Kidney glomerular epithelial cell (primary cell): ENCODE measurements around the gene JPH2.
A peak's percentile ranks its signal among the peaks of the same experiment; 100 is the strongest.

Source experiments
- DNase-seq: peaks from one replicate; lab custom pipeline; 2025; lab: John Stamatoyannopoulos, UW

The JPH2 gene

DNA sequence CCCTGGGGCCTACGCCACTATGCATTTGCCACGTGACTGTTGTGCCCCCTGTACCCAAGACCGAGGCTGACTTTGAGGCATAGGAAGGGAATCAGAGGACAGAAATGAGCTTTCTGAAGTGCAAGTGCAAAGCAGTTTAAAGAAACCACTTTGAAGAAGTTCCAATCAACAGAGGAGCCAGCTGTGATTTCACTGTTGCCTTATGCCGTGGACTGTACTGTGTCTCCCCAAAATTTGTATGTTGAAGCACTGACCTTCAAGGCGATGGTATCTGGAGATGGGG is 111.1 kb downstream of the JPH2 start:
- DNase-seq: no peak

DNA sequence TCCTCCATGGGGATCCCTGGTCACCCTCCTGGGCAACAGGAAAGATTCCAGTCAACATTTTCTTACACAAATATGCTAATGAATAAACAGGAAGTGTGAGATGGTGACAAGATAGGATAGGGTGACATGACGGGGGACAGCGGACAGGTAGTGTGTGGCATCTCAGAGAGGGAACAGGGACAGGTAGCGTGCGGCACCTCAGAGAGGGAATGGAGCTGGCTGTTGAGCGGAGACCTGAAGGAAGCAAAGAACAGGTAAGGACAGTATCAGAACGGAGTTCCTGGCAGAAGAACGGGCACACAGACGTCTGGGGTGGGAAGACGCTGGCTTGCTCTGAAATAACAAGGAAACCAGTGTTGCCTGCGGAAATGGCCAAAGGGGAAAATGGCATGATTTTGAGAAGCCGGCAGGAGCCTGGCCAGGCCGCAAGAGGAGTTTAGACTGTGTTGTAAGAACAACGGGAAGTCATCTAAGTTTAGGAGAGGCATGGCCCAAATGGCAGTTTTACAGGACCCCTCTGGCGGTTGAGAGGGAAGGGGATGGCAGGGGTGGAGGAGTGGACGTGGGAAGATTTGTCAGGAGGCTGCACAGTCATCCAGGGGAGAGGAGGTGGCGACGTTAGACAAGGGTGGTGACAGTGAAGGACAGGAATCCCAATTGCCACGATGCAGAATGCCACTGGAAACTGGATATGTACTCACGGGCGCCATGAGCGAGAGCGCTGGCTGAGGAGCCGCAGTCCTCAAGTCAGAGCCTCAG is 111.6 kb downstream of the JPH2 start:
- DNase-seq: no peak

DNA sequence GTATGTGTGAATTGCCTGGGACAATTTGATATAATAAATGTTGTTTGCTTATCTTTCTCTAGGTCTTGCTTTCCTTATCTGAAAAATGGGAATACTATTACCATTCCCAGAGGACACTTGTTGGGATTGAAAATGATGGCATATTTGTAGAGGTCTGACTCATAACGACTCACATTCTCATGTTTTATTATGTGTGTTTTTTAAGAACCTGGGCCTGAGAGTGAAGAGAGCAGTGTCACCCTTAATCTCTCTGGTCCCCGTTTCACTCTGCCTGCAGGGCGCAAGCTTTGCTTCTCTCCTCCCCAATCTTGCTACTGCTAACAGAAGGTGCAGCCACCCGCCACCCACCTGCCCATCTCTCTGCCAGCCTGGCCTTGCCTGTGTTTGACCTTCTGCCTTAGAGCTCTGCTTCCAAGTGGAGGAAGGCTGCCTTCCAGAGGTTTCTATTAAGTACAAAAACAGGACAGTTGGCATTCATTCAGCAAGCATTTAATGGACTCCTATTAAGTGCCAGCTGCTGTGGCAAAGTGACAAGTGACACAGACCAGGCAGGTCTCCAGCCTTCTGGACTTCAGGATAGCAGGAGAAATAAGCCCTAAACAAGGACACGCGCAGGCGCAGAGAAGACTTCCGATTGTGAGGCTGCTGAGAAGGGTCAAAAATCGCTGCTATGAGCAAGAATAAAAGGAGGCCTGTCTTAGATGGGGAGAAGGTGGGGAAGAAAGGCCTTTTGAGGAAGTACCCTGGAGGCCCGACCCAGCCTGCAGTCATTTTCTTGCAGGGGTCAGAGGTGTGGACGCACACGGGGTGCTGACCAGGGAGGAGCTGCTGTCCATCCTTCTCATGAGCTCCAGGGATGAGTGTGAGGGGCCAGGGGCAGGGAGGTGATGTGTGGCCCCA is 112.5 kb downstream of the JPH2 start:
- DNase-seq: peak; percentile 14

DNA sequence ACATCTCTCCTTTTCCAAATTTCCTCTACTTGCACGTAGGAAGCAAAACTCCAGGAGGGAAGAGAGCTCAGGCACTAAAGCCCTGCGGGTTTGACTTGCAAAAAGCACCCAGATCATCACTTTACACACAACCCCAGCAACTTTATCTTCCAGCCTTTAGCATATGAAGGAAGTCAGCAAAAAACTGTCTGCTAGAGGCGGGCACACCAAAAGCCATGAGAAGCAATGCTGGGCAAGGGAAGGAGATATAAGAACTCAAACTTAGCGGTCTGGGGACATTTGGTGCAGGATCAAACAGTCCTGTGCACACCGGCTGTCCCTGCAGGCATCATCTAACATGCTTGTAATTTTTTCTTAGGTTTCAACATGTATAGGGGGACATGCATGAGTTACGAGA is 113.3 kb downstream of the JPH2 start:
- no peak for DNase-seq

DNA sequence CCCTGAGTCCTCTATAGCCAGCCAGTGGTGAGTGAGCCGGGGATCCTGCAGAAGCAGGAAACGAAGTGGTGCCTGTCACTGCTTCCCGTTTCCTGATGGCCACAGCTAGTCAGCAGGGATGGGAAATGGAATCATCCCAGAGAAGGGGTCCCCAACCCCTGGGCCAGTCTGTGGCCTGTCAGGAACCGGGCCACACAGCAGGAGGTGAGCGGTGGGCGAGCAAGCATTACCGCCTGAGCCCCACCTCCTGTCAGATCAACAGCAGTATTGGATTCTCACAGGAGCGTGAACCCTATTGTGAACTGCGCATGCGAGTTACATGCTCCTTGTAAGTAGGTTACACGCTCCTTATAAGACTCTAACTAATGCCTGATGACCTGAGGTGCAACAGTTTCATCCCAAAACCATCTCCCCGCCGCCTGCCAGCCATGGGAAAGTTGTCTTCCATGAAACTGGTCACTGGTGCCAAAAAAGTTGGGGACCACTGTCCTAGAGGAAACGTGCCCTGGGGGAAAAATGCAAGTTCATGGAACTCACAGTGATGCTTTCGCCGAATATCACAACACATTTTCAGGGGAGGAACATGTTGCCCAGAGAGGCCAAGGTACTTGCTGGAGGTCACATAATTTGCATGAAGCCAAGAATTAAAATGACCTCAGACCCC is 113.8 kb downstream of the JPH2 start:
- no peak for DNase-seq

DNA sequence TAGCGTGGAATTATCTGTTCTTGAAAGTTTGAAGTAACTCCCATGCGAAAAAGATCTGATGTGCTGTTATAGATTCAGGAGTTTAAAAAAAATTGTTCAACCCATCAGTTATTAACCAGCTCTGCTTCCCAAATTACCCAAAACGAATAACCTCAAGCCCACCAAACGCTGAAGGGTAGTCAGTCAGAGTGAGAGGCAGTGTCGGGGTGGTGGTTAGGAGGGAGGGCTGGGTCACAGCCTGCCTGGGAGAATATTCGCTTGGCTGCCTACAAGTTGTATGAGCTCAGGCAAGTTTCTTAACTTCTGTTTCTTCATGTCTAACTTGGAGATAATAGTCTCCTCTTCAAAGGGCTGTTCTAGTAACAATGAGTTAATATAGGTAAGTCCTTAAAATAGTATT is 114.6 kb downstream of the JPH2 start:
- DNase-seq: no peak

DNA sequence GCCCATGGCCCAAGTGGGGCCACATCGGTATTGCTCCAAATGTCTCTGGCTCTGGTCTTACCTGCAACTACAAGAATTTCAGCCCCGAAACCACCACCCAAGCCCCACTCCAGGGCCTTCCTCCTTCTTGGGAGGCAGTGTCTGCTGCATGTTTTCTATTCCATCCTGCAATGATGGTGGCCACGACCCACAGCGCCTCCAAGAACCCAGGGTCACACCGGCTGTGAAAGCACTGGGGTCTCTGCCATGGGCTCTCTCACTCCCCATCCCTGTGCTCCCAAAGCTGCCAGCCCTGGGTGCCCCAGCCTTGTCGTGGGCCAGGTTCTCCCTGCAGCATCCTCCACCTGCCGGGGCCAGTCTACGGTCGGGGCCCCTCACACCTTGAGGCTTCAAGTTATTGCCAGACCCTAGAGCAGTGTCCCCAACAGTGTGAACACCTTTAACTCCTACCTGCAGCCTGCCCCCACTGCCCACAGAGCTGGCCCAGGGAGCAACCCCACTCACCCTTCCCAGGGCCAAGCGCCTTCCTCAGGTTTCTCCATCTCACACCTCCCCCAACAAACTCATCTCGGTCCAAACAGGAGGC is 115.4 kb downstream of the JPH2 start:
- DNase-seq: no peak

DNA sequence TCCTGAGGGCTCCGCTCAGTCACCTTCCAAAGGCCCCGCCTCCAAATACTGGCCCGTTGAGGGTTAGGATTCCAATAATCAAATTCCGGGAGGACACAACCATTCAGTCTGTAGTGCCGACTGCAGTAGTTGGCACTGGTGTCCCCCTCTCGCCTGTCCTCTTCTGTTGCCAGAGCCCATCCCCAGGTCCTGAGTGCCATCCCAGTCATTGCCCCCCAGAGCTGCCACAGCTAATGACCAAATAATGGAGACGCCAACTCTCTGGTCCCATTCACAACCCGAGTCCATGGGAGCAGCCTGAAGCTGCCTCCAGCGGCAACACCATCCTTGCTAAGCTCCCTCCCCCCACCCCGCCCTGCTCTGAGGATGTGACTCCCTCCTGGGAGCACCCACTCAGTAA is 115.9 kb downstream of the JPH2 start:
- DNase-seq: no peak

DNA sequence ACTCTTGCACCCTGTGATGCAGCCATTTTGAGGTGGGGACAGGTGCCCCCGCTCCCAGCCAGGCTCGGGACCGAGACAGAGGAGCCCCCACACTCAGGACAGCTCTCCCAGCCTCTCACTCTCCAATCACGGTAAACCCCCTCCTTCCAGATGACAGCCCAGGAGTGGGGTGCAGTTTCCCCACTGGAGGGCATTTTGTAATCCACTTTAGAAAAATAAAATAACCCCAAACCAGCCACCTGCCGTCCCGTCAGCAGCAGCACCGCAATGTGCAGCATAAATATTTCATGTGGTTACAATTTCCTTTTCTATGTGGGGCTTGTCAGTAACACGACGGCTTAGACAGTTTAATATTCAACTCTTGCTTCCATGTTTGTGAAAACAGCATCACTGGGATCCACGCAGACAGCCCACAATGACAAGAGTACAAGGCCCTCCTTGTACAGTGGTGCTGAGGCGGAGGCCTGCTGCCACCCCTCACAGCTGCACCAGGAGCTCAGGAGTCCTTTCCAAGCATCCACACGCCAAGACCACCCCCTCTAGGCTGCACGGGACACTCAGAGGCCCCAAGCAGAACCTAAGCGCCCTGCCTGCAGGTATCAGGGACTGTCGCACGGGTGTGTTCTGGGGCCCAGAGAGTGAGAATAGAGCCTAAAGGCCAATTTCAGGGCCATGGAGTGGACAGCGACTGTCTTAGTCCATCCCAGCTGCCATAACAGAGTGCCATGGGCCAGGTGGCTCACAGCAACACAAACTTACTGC is 116.7 kb downstream of the JPH2 start:
- DNase-seq: no peak

DNA sequence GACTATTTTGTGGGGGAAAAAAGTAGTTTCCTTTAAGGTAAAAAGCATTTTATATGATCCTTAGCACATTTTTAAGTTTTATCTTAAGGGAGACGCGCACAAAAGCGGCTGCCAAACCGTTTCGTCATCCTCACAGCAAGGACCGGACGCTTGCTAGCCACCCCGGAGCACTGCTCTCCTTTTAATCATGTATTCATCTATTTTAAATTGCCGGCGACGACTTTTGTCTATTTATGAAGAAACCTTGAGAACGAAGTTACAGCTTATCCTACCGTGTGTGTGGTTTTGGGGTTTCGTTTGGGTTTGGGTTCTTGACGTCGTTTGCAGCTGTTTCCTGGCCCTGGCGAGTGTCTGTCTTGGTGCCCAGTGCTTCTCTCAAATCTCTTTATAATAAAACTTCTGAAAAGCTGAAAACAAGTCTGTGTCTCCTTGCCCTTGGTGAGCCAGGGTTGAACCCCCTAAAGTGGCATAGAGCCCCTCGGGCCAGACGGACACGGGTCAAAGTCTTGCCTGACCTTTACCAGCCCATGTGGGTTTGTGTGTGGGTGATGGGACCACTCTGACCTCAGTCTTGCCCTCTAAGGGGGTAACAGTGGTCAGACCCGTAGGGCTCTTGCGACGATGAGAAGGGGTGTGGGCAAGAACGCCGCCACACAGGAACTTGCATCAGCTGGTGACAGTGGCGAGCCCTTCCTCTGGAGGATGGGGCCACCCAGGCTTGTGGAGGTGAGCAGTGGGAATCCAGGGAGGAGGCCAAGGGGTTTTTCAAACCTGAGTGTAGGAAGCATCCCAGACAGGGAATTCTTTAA is 117.6 kb downstream of the JPH2 start:
- DNase-seq: no peak

DNA sequence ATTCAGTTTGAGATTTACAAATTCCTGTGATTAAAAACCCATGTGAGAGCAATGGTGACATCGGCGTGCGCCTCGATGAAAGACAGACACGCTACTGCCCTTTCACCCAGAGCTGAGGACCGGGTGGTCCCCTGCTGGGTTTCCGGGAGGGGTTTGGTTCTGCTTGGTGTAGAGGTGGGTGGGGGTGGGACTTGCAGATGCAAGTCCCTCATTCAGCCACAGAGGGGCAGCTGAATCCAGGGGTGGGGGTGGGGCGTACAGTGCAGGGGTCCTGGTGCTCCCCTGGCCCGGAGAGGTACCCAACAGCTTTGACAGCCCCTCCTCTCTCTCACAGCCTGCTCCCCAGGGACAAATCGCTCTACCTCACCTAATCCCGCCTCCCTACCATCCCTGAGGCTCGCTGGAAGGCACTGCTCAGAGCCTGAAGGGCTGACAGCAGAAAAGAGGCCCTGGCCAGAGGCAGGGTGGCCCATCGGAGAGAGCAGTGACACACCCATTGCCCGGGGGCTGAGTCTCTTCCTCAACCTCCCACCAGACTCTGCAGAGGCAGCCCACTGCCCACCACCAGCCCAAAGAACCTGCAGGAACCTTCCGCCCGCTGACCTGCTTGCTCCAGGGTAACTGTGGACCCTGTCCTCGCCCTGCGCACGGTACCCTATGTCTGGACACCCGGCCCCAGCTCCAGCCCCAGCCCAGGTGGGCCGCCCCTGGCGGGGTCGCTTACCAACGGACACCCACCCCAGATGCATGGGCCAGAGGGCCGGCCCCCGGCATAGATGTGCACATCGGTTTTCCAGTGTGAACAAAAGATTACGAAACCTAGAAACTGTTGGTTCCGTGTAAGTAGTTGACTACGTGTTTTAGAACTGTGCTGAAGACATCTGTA is 118.4 kb downstream of the JPH2 start:
- DNase-seq: no peak

DNA sequence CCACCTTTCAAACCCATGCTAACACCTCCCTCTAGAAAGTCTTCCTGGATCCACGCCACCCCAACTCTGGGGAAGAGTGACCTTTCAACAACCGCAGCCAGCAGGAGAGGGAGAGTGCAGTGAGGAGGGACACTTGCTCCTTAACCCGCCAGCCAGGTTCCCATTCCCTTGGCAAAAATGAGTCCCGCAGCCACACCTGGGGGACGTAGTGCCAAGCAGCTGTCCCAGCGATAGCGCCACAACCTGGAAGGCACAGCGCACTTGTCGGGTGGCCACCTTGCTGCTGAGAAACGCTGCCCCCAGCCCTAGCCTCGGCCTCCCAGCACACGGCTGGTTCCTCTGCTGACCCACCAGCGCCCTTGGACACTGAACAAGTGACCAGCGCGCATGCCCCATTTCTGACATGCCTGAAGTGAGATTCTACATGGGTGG is 119.3 kb downstream of the JPH2 start:
- DNase-seq: no peak

DNA sequence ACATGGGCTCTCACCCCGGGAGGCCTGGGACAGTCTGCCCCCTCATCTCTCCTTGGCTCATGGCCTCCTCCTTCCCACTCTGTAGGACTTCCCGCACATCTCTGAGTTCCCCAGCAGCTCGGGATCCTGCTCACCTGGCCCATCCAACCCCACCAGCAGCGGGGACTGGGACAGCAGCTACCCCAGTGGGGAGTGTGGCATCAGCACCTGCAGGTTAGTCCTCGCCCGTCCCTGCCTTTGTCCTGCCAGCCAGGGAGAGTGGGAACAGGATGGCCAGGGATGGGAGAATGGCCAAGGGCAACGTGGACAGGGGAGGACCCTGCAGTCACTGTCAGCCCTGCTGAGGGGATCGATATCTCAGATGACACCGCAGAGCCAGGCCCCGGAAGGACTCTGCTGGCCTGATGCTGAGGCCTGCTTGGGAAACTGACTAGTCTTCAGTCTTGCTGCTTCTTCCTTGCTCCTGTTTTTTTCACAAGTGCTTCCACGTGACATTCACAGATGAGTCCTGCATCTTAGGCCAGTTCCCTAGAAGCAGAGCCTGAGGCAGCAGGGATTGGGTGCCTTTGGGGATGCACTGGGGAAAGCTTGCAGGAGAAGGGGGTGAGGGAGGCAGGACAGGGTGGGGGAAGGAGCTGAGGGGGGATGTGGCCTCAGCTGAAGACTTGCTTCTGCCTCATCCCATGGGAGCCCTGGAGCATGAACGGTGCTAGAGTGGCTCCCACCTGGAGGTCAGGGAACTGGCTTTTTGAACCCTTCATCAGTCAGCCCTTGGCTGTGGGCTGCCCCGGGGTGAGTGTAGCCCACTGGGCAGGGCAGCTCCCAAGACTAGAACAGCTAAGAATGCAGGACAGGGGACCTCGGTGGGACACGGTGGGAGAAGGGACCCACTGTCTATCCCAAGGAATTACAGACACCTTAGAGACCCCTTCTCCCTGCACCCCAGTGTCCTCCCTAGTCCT is 120.1 kb downstream of the JPH2 start:
- DNase-seq: no peak

DNA sequence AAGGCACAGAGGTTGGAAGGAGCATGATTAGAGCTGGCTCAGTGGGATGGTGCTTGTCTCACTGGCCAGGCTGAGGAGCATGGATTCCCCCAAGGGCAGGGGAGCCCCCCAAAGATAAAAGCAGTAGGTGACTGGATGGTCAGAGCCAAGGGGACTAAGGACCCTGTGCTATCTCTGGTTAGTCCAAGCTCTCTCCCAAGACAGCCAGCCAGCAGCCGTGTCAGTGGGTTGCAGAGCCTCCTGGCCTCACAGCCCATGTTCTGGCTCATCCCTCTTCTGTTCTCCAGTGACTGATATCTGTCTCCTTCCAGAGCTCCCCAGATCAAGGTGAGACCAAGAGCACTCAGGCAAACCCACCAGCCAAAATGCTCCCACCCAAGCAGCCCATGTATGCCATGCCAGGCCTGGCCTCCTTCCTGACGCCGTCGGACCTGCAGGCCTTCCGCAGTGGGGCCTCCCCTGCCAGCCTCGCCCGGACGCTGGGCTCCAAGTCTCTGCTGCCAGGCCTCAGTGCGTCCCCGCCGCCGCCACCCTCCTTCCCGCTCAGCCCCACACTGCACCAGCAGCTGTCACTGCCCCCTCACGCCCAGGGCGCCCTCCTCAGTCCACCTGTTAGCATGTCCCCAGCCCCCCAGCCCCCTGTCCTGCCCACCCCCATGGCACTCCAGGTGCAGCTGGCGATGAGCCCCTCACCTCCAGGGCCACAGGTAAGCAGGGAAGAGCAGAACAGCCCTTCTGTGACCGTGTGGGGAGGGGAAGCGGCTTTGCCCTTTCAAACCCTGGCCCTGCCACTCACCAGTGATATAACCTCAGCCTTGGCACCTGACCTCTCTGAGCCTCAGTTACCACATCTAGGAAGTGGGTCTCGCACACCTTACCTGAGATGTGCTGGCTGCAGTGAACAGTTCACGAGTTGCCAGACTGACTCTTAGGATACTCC is 121.3 kb downstream of the JPH2 start:
- DNase-seq: no peak

DNA sequence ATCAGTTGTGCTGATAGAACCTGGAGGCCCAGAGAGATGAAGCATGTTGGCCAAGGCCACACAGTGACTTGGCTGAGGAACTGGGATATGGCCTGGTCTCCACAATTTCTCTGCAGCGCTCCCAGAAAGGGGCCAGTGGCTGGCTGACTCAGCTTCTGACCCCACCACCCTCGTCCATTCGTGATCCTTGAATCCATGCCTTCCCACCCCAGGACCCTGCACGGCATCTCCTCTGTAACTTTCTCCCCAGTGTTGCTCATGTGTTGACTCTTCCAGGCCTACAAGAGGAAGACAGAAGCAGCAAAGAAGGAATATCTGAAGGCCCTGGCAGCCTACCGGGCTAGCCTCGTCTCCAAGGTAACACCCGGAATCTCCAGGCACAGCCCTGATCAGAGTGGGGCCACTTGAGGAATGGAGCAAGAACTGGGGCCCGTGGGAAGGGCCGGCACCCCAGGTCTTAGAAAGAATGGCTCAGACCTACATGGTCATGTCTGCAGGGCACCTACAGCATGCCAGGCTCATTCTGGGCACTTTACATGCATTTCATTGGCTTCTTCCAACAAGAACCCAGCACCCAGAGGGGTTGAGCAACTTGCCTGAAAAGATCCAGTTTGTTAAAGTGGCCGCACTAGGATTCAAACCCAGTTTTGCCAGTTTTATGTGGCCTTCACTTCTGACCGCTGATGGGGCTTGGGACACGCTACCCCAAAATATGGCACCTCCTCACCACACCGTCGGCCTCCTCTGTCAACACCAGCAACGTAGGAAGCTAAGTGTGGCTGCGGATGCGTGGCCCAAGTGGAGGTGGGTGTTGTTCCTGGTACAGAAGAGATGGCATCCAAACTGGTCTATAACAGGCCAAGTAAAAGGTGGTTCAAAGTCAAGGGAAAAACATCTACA is 122.2 kb downstream of the JPH2 start:
- DNase-seq: no peak
